ENCODE measurements around the gene NBPF1.
"Not testable (repeated sequence)": the region's sequence is repeated elsewhere in the genome, so short reads cannot be mapped to it uniquely, and the experiment has no call there.

DNA sequence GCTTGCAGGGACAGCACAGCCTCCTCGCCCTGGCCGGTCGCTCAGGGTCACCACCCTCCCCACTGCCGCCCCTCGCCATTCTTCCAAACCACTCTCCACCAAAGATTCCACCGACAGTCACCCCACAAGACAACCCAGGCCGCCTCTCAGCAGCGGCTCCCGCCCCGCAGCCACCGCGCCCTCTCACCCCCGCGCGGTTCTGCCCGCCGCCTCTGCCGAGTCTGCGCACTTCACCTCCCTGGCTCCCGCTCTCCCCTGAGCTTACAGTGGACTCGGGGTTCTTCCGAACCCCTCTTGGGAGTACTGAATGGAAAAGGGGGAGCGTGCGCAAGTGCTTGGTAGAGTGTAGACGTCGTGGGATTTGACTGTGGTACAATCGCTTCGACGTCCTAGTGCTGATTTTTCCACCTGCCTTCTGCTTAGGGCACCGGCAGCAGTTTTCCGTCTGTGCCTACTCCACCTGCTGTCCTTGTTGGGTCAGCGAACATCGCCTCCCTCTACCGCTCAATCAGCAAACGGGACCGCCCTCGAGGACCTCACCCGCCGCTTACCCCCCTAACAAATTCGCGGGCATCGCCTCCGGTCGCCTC, 79.0 kb downstream of the NBPF1 start:
- TF ChIP-seq, protein P1, sequence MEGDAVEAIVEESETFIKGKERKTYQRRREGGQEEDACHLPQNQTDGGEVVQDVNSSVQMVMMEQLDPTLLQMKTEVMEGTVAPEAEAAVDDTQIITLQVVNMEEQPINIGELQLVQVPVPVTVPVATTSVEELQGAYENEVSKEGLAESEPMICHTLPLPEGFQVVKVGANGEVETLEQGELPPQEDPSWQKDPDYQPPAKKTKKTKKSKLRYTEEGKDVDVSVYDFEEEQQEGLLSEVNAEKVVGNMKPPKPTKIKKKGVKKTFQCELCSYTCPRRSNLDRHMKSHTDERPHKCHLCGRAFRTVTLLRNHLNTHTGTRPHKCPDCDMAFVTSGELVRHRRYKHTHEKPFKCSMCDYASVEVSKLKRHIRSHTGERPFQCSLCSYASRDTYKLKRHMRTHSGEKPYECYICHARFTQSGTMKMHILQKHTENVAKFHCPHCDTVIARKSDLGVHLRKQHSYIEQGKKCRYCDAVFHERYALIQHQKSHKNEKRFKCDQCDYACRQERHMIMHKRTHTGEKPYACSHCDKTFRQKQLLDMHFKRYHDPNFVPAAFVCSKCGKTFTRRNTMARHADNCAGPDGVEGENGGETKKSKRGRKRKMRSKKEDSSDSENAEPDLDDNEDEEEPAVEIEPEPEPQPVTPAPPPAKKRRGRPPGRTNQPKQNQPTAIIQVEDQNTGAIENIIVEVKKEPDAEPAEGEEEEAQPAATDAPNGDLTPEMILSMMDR (IDR thresholded peaks at IDR 0.05) = not testable (repeated sequence)
- TF ChIP-seq EP300 (IDR thresholded peaks at IDR 0.05) = not testable (repeated sequence)
